Right lobe of liver (tissue), 4 donors: ENCODE results near the gene GAPVD1.

ENCODE experiments used
- POLR2A ChIP-seq: fragments of 450-650 bp; IDR thresholded peaks from one replicate; pipeline ENCODE4 v1.6.1; 2017; ENCODE audit warnings: antibody characterized with exemption, mild to moderate bottlenecking
- TF ChIP-seq, protein P1 (sequence below), 4 donors: fragments of 200-600 bp in 3 of 4; fragments of 450-650 bp in 1 of 4; IDR thresholded peaks; one replicate each; pipeline versions ENCODE4 v1.5.1 to v1.8.0; 2016 to 2022; ENCODE audit warnings: antibody characterized with exemption in 4 of 4, mild to moderate bottlenecking in 2 of 4
- donor health status: DM: no; HTN: no; CAD: no.
- donor health status: DM: no; HTN: no; CAD: no.
- donor health status: DM: no; HTN: yes; CAD: no.

DNA sequence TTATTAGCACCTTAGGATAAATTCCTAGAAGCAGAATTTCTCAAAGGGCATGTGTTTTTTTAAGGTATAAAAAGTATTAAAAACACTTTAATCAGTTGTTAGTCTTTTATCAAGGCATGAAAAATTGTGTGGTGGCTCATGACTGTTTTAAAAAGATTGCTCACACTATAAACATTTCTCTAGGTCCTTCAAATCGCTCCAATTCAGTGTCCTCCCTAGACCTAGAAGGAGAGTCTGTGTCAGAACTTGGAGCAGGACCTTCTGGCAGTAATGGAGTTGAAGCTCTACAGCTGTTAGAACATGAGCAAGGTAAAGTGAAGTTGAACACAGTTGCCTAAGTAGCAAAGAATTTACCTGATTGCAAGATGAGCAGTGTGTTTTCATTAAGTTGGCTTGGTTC lies 62.0 kb downstream of the GAPVD1 start:
- TF ChIP-seq, protein P1, sequence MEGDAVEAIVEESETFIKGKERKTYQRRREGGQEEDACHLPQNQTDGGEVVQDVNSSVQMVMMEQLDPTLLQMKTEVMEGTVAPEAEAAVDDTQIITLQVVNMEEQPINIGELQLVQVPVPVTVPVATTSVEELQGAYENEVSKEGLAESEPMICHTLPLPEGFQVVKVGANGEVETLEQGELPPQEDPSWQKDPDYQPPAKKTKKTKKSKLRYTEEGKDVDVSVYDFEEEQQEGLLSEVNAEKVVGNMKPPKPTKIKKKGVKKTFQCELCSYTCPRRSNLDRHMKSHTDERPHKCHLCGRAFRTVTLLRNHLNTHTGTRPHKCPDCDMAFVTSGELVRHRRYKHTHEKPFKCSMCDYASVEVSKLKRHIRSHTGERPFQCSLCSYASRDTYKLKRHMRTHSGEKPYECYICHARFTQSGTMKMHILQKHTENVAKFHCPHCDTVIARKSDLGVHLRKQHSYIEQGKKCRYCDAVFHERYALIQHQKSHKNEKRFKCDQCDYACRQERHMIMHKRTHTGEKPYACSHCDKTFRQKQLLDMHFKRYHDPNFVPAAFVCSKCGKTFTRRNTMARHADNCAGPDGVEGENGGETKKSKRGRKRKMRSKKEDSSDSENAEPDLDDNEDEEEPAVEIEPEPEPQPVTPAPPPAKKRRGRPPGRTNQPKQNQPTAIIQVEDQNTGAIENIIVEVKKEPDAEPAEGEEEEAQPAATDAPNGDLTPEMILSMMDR (IDR thresholded peaks at IDR 0.05): no peak
- TF ChIP-seq POLR2A: no peak
